ENCODE results near the gene KCTD3. TPM values are rescaled to one million over a fixed set of nuclear protein-coding genes. Genes with fewer than 3 reads are reported as not detected.

Gene KCTD3
- total and polyA plus RNA-seq, 2 donors (not counting 1 experiment from before 2014, with no cell fraction given): 2.3 to 3.0 TPM

DNA sequence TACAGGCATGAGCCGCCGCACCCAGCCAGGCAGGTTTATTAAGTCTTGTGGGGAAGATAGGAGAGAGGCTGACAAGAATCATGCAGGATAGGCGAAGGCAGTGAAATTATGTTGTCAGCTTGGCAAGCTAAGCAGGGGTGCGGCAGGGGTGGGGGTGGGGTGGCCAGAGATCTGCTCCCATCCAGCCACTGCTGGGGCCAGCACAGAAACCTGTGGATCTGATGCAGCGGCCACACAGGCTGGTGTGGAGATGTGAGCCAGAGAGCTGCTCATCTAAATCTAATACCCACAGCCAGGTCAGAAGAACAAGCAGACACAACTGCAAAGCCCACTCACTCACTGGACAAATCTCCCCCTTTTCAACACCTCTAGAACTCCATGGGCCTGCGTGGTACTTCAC lies 68.7 kb downstream of the KCTD3 start:
- H3K27ac Mint-ChIP-seq: no peak overlapping the region
- no peak overlapping the region for H3K27ac ChIP-seq (ENCODE audit: low read length in 2 of 2)
- H3K36me3 ChIP-seq (replicated peaks in 1 of 2; ENCODE audit: control extremely low read depth in 1 of 2, control insufficient read depth in 1 of 2, extremely low read depth in 1 of 2, insufficient read depth in 2 of 2, low read length in 1 of 2): no peaks in the 10 kb centered on the region
- CTCF ChIA-PET: no interaction called here
- H4K20me1 ChIP-seq (ENCODE audit: control insufficient read depth, insufficient read depth, low read length, poor library complexity, severe bottlenecking): no peaks in the 10 kb centered on the region
- 94% methylated on average over 4 of the region's 6 CpGs for WGBS (ENCODE audit: insufficient coverage)
- no peaks in the 10 kb centered on the region for H3K27me3 Mint-ChIP-seq
- H3K4me1 Mint-ChIP-seq: no peaks in the 10 kb centered on the region
- no peak overlapping the region for H3K4me3 Mint-ChIP-seq
- DNase-seq: no peak
- intact Hi-C loops (cut with micrococcal nuclease): no loop called here
- no peak overlapping the region for H2AFZ ChIP-seq (ENCODE audit: insufficient read depth, low read depth, low read length, poor library complexity, severe bottlenecking)
- H3K4me1 ChIP-seq (ENCODE audit: control insufficient read depth in 2 of 2, insufficient read depth in 2 of 2, low read length in 2 of 2): no peaks in the 10 kb centered on the region
- no peak overlapping the region for H3K4me2 ChIP-seq (replicated peaks; ENCODE audit: low read depth, low read length, poor library complexity, severe bottlenecking)
- H3K27me3 ChIP-seq (replicated peaks in 1 of 4; ENCODE audit: control extremely low read depth in 1 of 4, control insufficient read depth in 3 of 4, insufficient read depth in 4 of 4, low read length in 3 of 4): no peaks in the 10 kb centered on the region
- H3K9me3 Mint-ChIP-seq (ENCODE audit: insufficient read depth): no peaks in the 10 kb centered on the region
- ATAC-seq (ENCODE audit: low read depth): no peak
- POLR2A ChIA-PET: no interaction called here
- no peak for TF ChIP-seq CTCF (IDR thresholded peaks at IDR 0.05)
- TF ChIP-seq EZH2 (IDR thresholded peaks at IDR 0.05; ENCODE audit: borderline replicate concordance, insufficient read depth, low read depth, low read length, poor library complexity, severe bottlenecking): no peak
- no peaks in the 10 kb centered on the region for H3K9me3 ChIP-seq (ENCODE audit: control extremely low read depth in 1 of 3, control insufficient read depth in 2 of 3, insufficient read depth in 1 of 3, low read length in 2 of 3)
- H3K4me3 ChIP-seq (ENCODE audit: control extremely low read depth in 1 of 5, extremely low read depth in 1 of 5, insufficient read depth in 1 of 5, low read depth in 2 of 5, low read length in 4 of 5): no peak overlapping the region
- H3K9ac ChIP-seq (ENCODE audit: low read length): no peak overlapping the region
- no peaks in the 10 kb centered on the region for H3K79me2 ChIP-seq (ENCODE audit: control insufficient read depth, insufficient read depth, low read length)

GRCh38 chr1:215636258-215636965 lies 69.3 kb downstream of the KCTD3 start:
- H3K27ac ChIP-seq (ENCODE audit: low read length in 2 of 2): no peak overlapping the region
- H3K4me1 Mint-ChIP-seq: no peaks in the 10 kb centered on the region
- intact Hi-C loops (cut with micrococcal nuclease): no loop called here
- H3K9ac ChIP-seq (ENCODE audit: low read length): no peak overlapping the region
- H3K79me2 ChIP-seq (ENCODE audit: control insufficient read depth, insufficient read depth, low read length): no peaks in the 10 kb centered on the region
- H4K20me1 ChIP-seq (ENCODE audit: control insufficient read depth, insufficient read depth, low read length, poor library complexity, severe bottlenecking): no peaks in the 10 kb centered on the region
- no peak for ATAC-seq (ENCODE audit: low read depth)
- POLR2A ChIA-PET: no interaction called here
- no peak overlapping the region for H3K4me3 Mint-ChIP-seq
- TF ChIP-seq CTCF (IDR thresholded peaks at IDR 0.05): no peak
- TF ChIP-seq EZH2 (IDR thresholded peaks at IDR 0.05; ENCODE audit: borderline replicate concordance, insufficient read depth, low read depth, low read length, poor library complexity, severe bottlenecking): no peak
- H3K4me2 ChIP-seq (replicated peaks; ENCODE audit: low read depth, low read length, poor library complexity, severe bottlenecking): no peak overlapping the region
- H3K27me3 Mint-ChIP-seq: no peaks in the 10 kb centered on the region
- H3K36me3 ChIP-seq (replicated peaks in 1 of 2; ENCODE audit: control extremely low read depth in 1 of 2, control insufficient read depth in 1 of 2, extremely low read depth in 1 of 2, insufficient read depth in 2 of 2, low read length in 1 of 2): no peaks in the 10 kb centered on the region
- 75% methylated on average over 5 of the region's 9 CpGs for WGBS (ENCODE audit: insufficient coverage)
- CTCF ChIA-PET: no interaction called here
- no peak for DNase-seq
- no peak overlapping the region for H3K27ac Mint-ChIP-seq
- no peak overlapping the region for H3K4me3 ChIP-seq (ENCODE audit: control extremely low read depth in 1 of 5, extremely low read depth in 1 of 5, insufficient read depth in 1 of 5, low read depth in 2 of 5, low read length in 4 of 5)
- no peaks in the 10 kb centered on the region for H3K9me3 ChIP-seq (ENCODE audit: control extremely low read depth in 1 of 3, control insufficient read depth in 2 of 3, insufficient read depth in 1 of 3, low read length in 2 of 3)
- no peaks in the 10 kb centered on the region for H3K9me3 Mint-ChIP-seq (ENCODE audit: insufficient read depth)
- H3K27me3 ChIP-seq (replicated peaks in 1 of 4; ENCODE audit: control extremely low read depth in 1 of 4, control insufficient read depth in 3 of 4, insufficient read depth in 4 of 4, low read length in 3 of 4): no peaks in the 10 kb centered on the region
- H3K4me1 ChIP-seq (ENCODE audit: control insufficient read depth in 2 of 2, insufficient read depth in 2 of 2, low read length in 2 of 2): no peaks in the 10 kb centered on the region
- H2AFZ ChIP-seq (ENCODE audit: insufficient read depth, low read depth, low read length, poor library complexity, severe bottlenecking): no peak overlapping the region
